Tibial nerve (tissue), 4 donors: Measurements from ENCODE around the gene POLR3A. TPM values are rescaled to one million over a fixed set of nuclear protein-coding genes. Genes with fewer than 3 reads are reported as not detected.

Experiments used
- DNase-seq, 2 donors: peaks; one replicate each; pipeline ENCODE4 v3.0.0-alpha.2; 2019; ENCODE audit warnings: low spot score in 2 of 2
- H3K27ac ChIP-seq, 4 donors: fragments of 200-600 bp; sonication (generic) in 3 of 4; one replicate each; pipeline ENCODE4 v1.5.1; 2017 to 2019; ENCODE audit warnings: mild to moderate bottlenecking in 1 of 4
- H3K27me3 ChIP-seq, 2 donors: fragments of 200-600 bp; sonication (generic) in 1 of 2; one replicate each; pipeline versions ENCODE4 v1.5.1 to v1.6.0; 2017 to 2019
- H3K36me3 ChIP-seq, 3 donors: fragments of 200-600 bp; sonication (generic); one replicate each; pipeline ENCODE4 v1.5.1; 2018 to 2019
- H3K4me1 ChIP-seq, 4 donors: fragments of 200-600 bp; sonication (generic) in 3 of 4; one replicate each; pipeline ENCODE4 v1.5.1; 2017 to 2019
- H3K4me3 ChIP-seq, 4 donors: fragments of 200-600 bp; sonication (generic) in 3 of 4; one replicate each; pipeline ENCODE4 v1.5.1; 2017 to 2019; ENCODE audit warnings: mild to moderate bottlenecking in 1 of 4, moderate library complexity in 1 of 4
- H3K9me3 ChIP-seq, 4 donors: fragments of 200-600 bp; sonication (generic) in 3 of 4; one replicate each; pipeline ENCODE4 v1.5.1; 2017 to 2019
- EP300 ChIP-seq, 2 donors: sonication (generic); formaldehyde crosslinking; IDR thresholded peaks; one replicate each; pipeline ENCODE4 v1.6.1; 2017; ENCODE audit warnings: antibody characterized with exemption in 2 of 2, mild to moderate bottlenecking in 1 of 2
- POLR2A ChIP-seq, 2 donors: fragments of 450-650 bp; IDR thresholded peaks; one replicate each; pipeline ENCODE4 v1.6.1; 2017; ENCODE audit warnings: antibody characterized with exemption in 2 of 2, mild to moderate bottlenecking in 2 of 2, moderate library complexity in 2 of 2
- WGBS, 2 donors: methylation state at CpG; one replicate each; pipeline ENCODE4 v1.1.5; 2018; 5-methylcytosine and 5-hydroxymethylcytosine counted together
- total RNA-seq, 4 donors: library from RNA; depleted of rRNA; stranded (reverse); fragments of >200 nt; gene quantifications; one replicate each; pipeline ENCODE4 v1.1.0, GENCODE V29; 2016
- TF ChIP-seq, protein P1 (sequence below), 5 experiments: fragments of 200-600 bp in 3 of 5; fragments of 450-650 bp in 2 of 5; sonication (generic) in 3 of 5; IDR thresholded peaks; one replicate each; pipeline ENCODE4 v1.5.1; 2016 to 2019; ENCODE audit warnings: antibody characterized with exemption in 5 of 5, mild to moderate bottlenecking in 3 of 5, moderate library complexity in 2 of 5

Gene POLR3A
- total RNA-seq, 4 donors from 2014 or later = 10.2 to 16.8 (median 11.4) TPM

GRCh38 chr10:77970869-77971803, 58.2 kb downstream of the POLR3A start:
- 35 to 39% methylated on average over 7 of the region's 7 CpGs for WGBS, 2 donors
- H3K27me3 ChIP-seq = no peaks in the 10 kb centered on the region
- no peaks in the 10 kb centered on the region for H3K9me3 ChIP-seq
- H3K4me3 ChIP-seq = no peak overlapping the region
- H3K36me3 ChIP-seq = peaks cover 0 to 17% (median 0%) of the 10 kb centered on the region in 3 donors
- H3K27ac ChIP-seq = peak overlapping the region in 2 of 4 donors; percentile 61 to 64
- DNase-seq = peak; percentile 31 to 53
- TF ChIP-seq, protein P1, sequence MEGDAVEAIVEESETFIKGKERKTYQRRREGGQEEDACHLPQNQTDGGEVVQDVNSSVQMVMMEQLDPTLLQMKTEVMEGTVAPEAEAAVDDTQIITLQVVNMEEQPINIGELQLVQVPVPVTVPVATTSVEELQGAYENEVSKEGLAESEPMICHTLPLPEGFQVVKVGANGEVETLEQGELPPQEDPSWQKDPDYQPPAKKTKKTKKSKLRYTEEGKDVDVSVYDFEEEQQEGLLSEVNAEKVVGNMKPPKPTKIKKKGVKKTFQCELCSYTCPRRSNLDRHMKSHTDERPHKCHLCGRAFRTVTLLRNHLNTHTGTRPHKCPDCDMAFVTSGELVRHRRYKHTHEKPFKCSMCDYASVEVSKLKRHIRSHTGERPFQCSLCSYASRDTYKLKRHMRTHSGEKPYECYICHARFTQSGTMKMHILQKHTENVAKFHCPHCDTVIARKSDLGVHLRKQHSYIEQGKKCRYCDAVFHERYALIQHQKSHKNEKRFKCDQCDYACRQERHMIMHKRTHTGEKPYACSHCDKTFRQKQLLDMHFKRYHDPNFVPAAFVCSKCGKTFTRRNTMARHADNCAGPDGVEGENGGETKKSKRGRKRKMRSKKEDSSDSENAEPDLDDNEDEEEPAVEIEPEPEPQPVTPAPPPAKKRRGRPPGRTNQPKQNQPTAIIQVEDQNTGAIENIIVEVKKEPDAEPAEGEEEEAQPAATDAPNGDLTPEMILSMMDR (IDR thresholded peaks at IDR 0.05) = no peak
- TF ChIP-seq POLR2A (IDR thresholded peaks at IDR 0.05) (no peak), EP300 (IDR thresholded peaks at IDR 0.05) (peak in 1 of 2 donors; percentile 69)
- H3K4me1 ChIP-seq = peaks cover 0 to 12% (median 6%) of the 10 kb centered on the region in 4 donors

DNA sequence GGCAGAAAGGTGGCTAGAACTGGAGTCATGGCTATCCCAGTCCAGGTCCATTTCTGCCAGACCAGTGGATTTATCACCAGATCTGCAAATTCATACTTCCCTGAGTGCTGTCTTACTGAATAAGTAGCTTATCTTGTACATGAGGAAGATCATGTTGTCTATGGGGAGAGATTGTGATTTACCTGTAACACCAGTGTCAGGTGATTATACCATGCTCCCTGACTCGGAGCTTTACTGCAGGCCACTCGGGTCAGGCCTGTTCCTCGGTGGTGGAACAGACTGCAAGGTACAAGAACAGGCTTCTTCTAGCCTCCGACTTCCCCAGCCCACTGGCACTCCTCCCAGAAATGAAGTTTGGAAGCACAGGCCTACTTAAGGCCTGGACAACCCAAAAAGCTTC, 60.2 kb downstream of the POLR3A start:
- Histone ChIP-seq H3K27me3 (no peaks in the 10 kb centered on the region), H3K4me3 (no peak overlapping the region), H3K27ac (no peak overlapping the region), H3K9me3 (peaks cover 0 to 2% (median 0%) of the 10 kb centered on the region in 4 donors), H3K36me3 (peaks cover 0 to 6% (median 0%) of the 10 kb centered on the region in 3 donors), H3K4me1 (peaks cover 0 to 12% (median 6%) of the 10 kb centered on the region in 4 donors)
- 46 to 48% methylated on average over 4 of the region's 4 CpGs for WGBS, 2 donors
- no peak for DNase-seq
- TF ChIP-seq, protein P1 (IDR thresholded peaks at IDR 0.05) = no peak
- TF ChIP-seq EP300 (IDR thresholded peaks at IDR 0.05) = no peak
- TF ChIP-seq POLR2A (IDR thresholded peaks at IDR 0.05) = no peak

DNA sequence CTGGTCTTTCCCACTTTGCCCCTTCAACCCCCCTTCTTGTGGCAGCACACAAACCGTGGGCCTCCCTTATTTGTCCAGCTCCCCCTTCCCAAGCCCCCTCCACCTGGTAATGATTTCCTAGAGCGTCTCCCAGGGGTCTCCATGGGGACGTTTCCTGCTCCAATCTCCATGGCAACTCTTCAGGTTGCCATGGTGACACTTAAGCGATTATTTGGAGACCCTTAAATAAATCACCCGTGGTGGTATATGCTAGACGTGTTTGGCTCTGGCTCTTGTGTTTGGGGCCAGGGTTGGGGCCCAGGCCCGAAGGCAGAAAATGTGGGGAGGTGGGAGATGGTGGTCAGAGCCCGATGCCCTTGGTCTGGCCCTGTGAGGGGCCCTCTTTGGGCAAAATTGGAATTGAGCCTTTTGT, 61.7 kb downstream of the POLR3A start:
- Histone ChIP-seq H3K9me3 (peaks cover 0 to 5% (median 0%) of the 10 kb centered on the region in 4 donors), H3K36me3 (no peaks in the 10 kb centered on the region), H3K4me3 (no peak overlapping the region), H3K27me3 (no peaks in the 10 kb centered on the region), H3K27ac (no peak overlapping the region), H3K4me1 (peaks cover 0 to 12% (median 6%) of the 10 kb centered on the region in 4 donors)
- TF ChIP-seq, protein P1 (IDR thresholded peaks at IDR 0.05) = no peak
- TF ChIP-seq EP300 (IDR thresholded peaks at IDR 0.05) = no peak
- TF ChIP-seq POLR2A (IDR thresholded peaks at IDR 0.05) = no peak
- 20 to 36% methylated on average over 8 of the region's 8 CpGs for WGBS, 2 donors
- DNase-seq = no peak

DNA sequence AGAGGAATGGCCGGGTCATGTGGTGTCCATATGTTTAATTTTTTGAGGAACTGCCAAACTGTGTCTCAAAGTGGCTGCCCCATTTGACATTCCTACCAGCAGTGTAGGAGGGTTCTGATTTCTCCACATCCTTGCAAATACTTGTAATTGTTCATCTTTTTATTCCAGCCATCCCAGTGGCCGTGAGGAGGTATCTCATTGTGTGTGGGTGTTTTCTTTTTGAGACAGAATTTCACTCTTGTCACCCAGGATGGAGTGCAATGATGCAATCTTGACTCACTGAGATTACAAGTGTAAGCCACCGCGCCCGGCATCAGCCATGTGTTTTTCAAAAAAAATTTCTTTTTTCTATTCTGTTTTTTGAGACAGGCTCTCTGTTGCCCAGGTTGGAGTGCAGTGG, 64.0 kb downstream of the POLR3A start:
- Histone ChIP-seq H3K9me3 (peaks cover 0 to 5% (median 0%) of the 10 kb centered on the region in 4 donors), H3K36me3 (no peaks in the 10 kb centered on the region), H3K4me1 (no peaks in the 10 kb centered on the region), H3K27ac (no peak overlapping the region), H3K27me3 (no peaks in the 10 kb centered on the region), H3K4me3 (no peak overlapping the region)
- 69 to 81% methylated on average over 5 of the region's 5 CpGs for WGBS, 2 donors
- no peak for TF ChIP-seq POLR2A (IDR thresholded peaks at IDR 0.05)
- TF ChIP-seq, protein P1 (IDR thresholded peaks at IDR 0.05) = no peak
- TF ChIP-seq EP300 (IDR thresholded peaks at IDR 0.05) = no peak
- no peak for DNase-seq

DNA sequence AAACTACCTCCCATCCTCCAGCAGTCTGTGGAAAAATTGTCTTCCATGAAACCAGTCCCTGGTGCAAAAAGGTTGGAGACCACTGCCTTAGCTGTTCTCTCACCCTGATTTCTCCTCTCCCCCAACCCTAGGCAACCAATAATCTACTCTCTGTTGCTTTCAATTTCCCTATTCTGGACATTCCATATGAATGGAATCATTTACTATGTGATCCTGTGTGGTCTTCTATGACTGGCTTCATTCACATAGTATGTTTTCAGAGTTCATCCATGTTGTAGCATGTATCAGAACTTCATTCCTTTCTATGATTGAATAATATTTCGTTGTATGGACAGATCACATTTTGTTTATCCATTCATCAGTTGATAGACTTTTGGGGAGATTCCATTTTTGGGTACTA, 64.5 kb downstream of the POLR3A start:
- 71 to 90% methylated on average over 1 of the region's 1 CpG for WGBS, 2 donors

More for the DNA sequence above, 64.5 kb downstream of the POLR3A start:
- TF ChIP-seq, protein P1 (IDR thresholded peaks at IDR 0.05) = no peak
- TF ChIP-seq POLR2A (IDR thresholded peaks at IDR 0.05) = no peak
- TF ChIP-seq EP300 (IDR thresholded peaks at IDR 0.05) = no peak
- Histone ChIP-seq H3K27ac (no peak overlapping the region), H3K4me3 (no peak overlapping the region), H3K36me3 (no peaks in the 10 kb centered on the region), H3K9me3 (peaks cover 0 to 5% (median 0%) of the 10 kb centered on the region in 4 donors), H3K4me1 (no peaks in the 10 kb centered on the region), H3K27me3 (no peaks in the 10 kb centered on the region)
- no peak for DNase-seq
